Measurements from ENCODE around the gene BAHD1.

BAHD1 gene

GRCh38 chr15:40440743-40441564, at the start of gene BAHD1:
TSS of gene BAHD1 (plus strand) at chr15:40440953. CDS start at chr15:40458465, 17,512 bp downstream.
- Histone ChIP-seq H3K36me3 (ENCODE audit: control insufficient read depth in 1 of 2, insufficient read depth in 2 of 2, low read length in 2 of 2) (no peaks in the 10 kb centered on the region), H3K27ac (ENCODE audit: low read length) (no peak within 1 kb of the TSS), H3K27me3 (ENCODE audit: low read depth, low read length) (peaks cover 22% of the 10 kb centered on the region), H3K4me1 (ENCODE audit: control insufficient read depth in 1 of 2, insufficient read depth in 2 of 2, low read length in 2 of 2) (peaks cover 22 to 57% of the 10 kb centered on the region in 2 donors), H3K4me3 (ENCODE audit: low read depth in 1 of 2, low read length in 2 of 2) (peak within 1 kb of the TSS; percentile 64 to 78), H3K9me3 (ENCODE audit: control insufficient read depth in 1 of 2, low read length in 2 of 2) (no peaks in the 10 kb centered on the region)

GRCh38 chr15:40392986-40393948, 47.5 kb upstream of the BAHD1 start:
- Histone ChIP-seq H3K27ac (ENCODE audit: low read length) (no peak overlapping the region), H3K4me3 (ENCODE audit: low read depth in 1 of 2, low read length in 2 of 2) (no peak overlapping the region), H3K9me3 (ENCODE audit: control insufficient read depth in 1 of 2, low read length in 2 of 2) (no peaks in the 10 kb centered on the region), H3K27me3 (ENCODE audit: low read depth, low read length) (no peaks in the 10 kb centered on the region), H3K4me1 (ENCODE audit: control insufficient read depth in 1 of 2, insufficient read depth in 2 of 2, low read length in 2 of 2) (no peaks in the 10 kb centered on the region), H3K36me3 (ENCODE audit: control insufficient read depth in 1 of 2, insufficient read depth in 2 of 2, low read length in 2 of 2) (peaks cover 7 to 34% of the 10 kb centered on the region in 2 donors)

- H3K27ac ChIP-seq (ENCODE audit: low read length) = no peak overlapping the region
- H3K36me3 ChIP-seq (ENCODE audit: control insufficient read depth in 1 of 2, insufficient read depth in 2 of 2, low read length in 2 of 2) = peaks cover 7 to 10% of the 10 kb centered on the region in 2 donors
- H3K4me3 ChIP-seq (ENCODE audit: low read depth in 1 of 2, low read length in 2 of 2) = no peak overlapping the region
- no peaks in the 10 kb centered on the region for H3K9me3 ChIP-seq (ENCODE audit: control insufficient read depth in 1 of 2, low read length in 2 of 2)
- H3K27me3 ChIP-seq (ENCODE audit: low read depth, low read length) = no peaks in the 10 kb centered on the region
- H3K4me1 ChIP-seq (ENCODE audit: control insufficient read depth in 1 of 2, insufficient read depth in 2 of 2, low read length in 2 of 2) = no peaks in the 10 kb centered on the region
These were observed 42.9 kb upstream of the BAHD1 start for GRCh38 chr15:40397688-40398412.

GRCh38 chr15:40398413-40398873, 42.3 kb upstream of the BAHD1 start:
- Histone ChIP-seq H3K36me3 (ENCODE audit: control insufficient read depth in 1 of 2, insufficient read depth in 2 of 2, low read length in 2 of 2) (peaks cover 4 to 5% of the 10 kb centered on the region in 2 donors), H3K27ac (ENCODE audit: low read length) (no peak overlapping the region), H3K9me3 (ENCODE audit: control insufficient read depth in 1 of 2, low read length in 2 of 2) (no peaks in the 10 kb centered on the region), H3K4me3 (ENCODE audit: low read depth in 1 of 2, low read length in 2 of 2) (no peak overlapping the region), H3K4me1 (ENCODE audit: control insufficient read depth in 1 of 2, insufficient read depth in 2 of 2, low read length in 2 of 2) (no peaks in the 10 kb centered on the region), H3K27me3 (ENCODE audit: low read depth, low read length) (no peaks in the 10 kb centered on the region)

GRCh38 chr15:40399370-40399769, 41.4 kb upstream of the BAHD1 start:
- H3K9me3 ChIP-seq (ENCODE audit: control insufficient read depth in 1 of 2, low read length in 2 of 2) = no peaks in the 10 kb centered on the region
- no peaks in the 10 kb centered on the region for H3K4me1 ChIP-seq (ENCODE audit: control insufficient read depth in 1 of 2, insufficient read depth in 2 of 2, low read length in 2 of 2)
- H3K4me3 ChIP-seq (ENCODE audit: low read depth in 1 of 2, low read length in 2 of 2) = no peak overlapping the region
- no peaks in the 10 kb centered on the region for H3K27me3 ChIP-seq (ENCODE audit: low read depth, low read length)
- no peaks in the 10 kb centered on the region for H3K36me3 ChIP-seq (ENCODE audit: control insufficient read depth in 1 of 2, insufficient read depth in 2 of 2, low read length in 2 of 2)
- H3K27ac ChIP-seq (ENCODE audit: low read length) = no peak overlapping the region

GRCh38 chr15:40405501-40406381, 35.0 kb upstream of the BAHD1 start, which contains the start of gene IVD:
TSS of gene IVD (plus strand) at chr15:40405795. CDS start at chr15:40405828, 33 bp downstream.
- Histone ChIP-seq H3K27me3 (ENCODE audit: low read depth, low read length) (no peaks in the 10 kb centered on the region), H3K27ac (ENCODE audit: low read length) (peak within 1 kb of the TSS; percentile 16), H3K9me3 (ENCODE audit: control insufficient read depth in 1 of 2, low read length in 2 of 2) (no peaks in the 10 kb centered on the region), H3K4me1 (ENCODE audit: control insufficient read depth in 1 of 2, insufficient read depth in 2 of 2, low read length in 2 of 2) (peaks cover 0 to 22% of the 10 kb centered on the region in 2 donors), H3K4me3 (ENCODE audit: low read depth in 1 of 2, low read length in 2 of 2) (peak within 1 kb of the TSS; percentile 85 to 93), H3K36me3 (ENCODE audit: control insufficient read depth in 1 of 2, insufficient read depth in 2 of 2, low read length in 2 of 2) (peaks cover 8 to 19% of the 10 kb centered on the region in 2 donors)

- no peak overlapping the region for H3K4me3 ChIP-seq (ENCODE audit: low read depth in 1 of 2, low read length in 2 of 2)
- H3K9me3 ChIP-seq (ENCODE audit: control insufficient read depth in 1 of 2, low read length in 2 of 2) = no peaks in the 10 kb centered on the region
- H3K27ac ChIP-seq (ENCODE audit: low read length) = no peak overlapping the region
- peaks cover 0 to 22% of the 10 kb centered on the region in 2 donors for H3K4me1 ChIP-seq (ENCODE audit: control insufficient read depth in 1 of 2, insufficient read depth in 2 of 2, low read length in 2 of 2)
- H3K27me3 ChIP-seq (ENCODE audit: low read depth, low read length) = no peaks in the 10 kb centered on the region
- H3K36me3 ChIP-seq (ENCODE audit: control insufficient read depth in 1 of 2, insufficient read depth in 2 of 2, low read length in 2 of 2) = peaks cover 23 to 36% of the 10 kb centered on the region in 2 donors
These were observed 33.3 kb upstream of the BAHD1 start for GRCh38 chr15:40407330-40407990.

- Histone ChIP-seq H3K27me3 (ENCODE audit: low read depth, low read length) (no peaks in the 10 kb centered on the region), H3K4me3 (ENCODE audit: low read depth in 1 of 2, low read length in 2 of 2) (no peak overlapping the region), H3K36me3 (ENCODE audit: control insufficient read depth in 1 of 2, insufficient read depth in 2 of 2, low read length in 2 of 2) (peaks cover 35 to 54% of the 10 kb centered on the region in 2 donors), H3K4me1 (ENCODE audit: control insufficient read depth in 1 of 2, insufficient read depth in 2 of 2, low read length in 2 of 2) (peaks cover 0 to 22% of the 10 kb centered on the region in 2 donors), H3K27ac (ENCODE audit: low read length) (no peak overlapping the region), H3K9me3 (ENCODE audit: control insufficient read depth in 1 of 2, low read length in 2 of 2) (no peaks in the 10 kb centered on the region)
These were observed 31.4 kb upstream of the BAHD1 start for GRCh38 chr15:40409366-40409765.

GRCh38 chr15:40410476-40410875, 30.3 kb upstream of the BAHD1 start:
- Histone ChIP-seq H3K36me3 (ENCODE audit: control insufficient read depth in 1 of 2, insufficient read depth in 2 of 2, low read length in 2 of 2) (peaks cover 46 to 65% of the 10 kb centered on the region in 2 donors), H3K27me3 (ENCODE audit: low read depth, low read length) (no peaks in the 10 kb centered on the region), H3K27ac (ENCODE audit: low read length) (no peak overlapping the region), H3K4me1 (ENCODE audit: control insufficient read depth in 1 of 2, insufficient read depth in 2 of 2, low read length in 2 of 2) (peaks cover 0 to 14% of the 10 kb centered on the region in 2 donors), H3K4me3 (ENCODE audit: low read depth in 1 of 2, low read length in 2 of 2) (no peak overlapping the region), H3K9me3 (ENCODE audit: control insufficient read depth in 1 of 2, low read length in 2 of 2) (no peaks in the 10 kb centered on the region)

All from muscle layer of duodenum (tissue), 2 donors.